Fibroblast of villous mesenchyme (primary cell): ENCODE results near the gene GDPD5. TPM values are rescaled to one million over a fixed set of nuclear protein-coding genes. Genes with fewer than 3 reads are reported as not detected.

ENCODE experiments used
- DNase-seq: peaks from one replicate; pipeline ENCODE4 v3.0.0-alpha.2; 2010; ENCODE audit warnings: low read depth
- H3K4me3 ChIP-seq: 2 replicates; pipeline ENCODE4 v1.5.1; 2011; ENCODE audit warnings: low read depth, mild to moderate bottlenecking, low read length
- total RNA-seq: library from RNA; depleted of rRNA; stranded (reverse); fragments of >200 nt; gene quantifications from 2 replicates; pipeline ENCODE4 v1.2.3, GENCODE V29; 2012
- TF ChIP-seq, protein P1 (sequence below): IDR thresholded peaks from 2 replicates; pipeline ENCODE4 v1.5.1; 2012; ENCODE audit warnings: low read depth, mild to moderate bottlenecking, low read length; ENCODE audit not compliant: insufficient read depth

GDPD5 gene
- total RNA-seq, 1 donor, result 9.5 TPM

GRCh38 chr11:75535071-75535470 lies 9.3 kb upstream of the GDPD5 start:
- DNase-seq, result no peak
- no peak overlapping the region for H3K4me3 ChIP-seq
- TF ChIP-seq, protein P1, sequence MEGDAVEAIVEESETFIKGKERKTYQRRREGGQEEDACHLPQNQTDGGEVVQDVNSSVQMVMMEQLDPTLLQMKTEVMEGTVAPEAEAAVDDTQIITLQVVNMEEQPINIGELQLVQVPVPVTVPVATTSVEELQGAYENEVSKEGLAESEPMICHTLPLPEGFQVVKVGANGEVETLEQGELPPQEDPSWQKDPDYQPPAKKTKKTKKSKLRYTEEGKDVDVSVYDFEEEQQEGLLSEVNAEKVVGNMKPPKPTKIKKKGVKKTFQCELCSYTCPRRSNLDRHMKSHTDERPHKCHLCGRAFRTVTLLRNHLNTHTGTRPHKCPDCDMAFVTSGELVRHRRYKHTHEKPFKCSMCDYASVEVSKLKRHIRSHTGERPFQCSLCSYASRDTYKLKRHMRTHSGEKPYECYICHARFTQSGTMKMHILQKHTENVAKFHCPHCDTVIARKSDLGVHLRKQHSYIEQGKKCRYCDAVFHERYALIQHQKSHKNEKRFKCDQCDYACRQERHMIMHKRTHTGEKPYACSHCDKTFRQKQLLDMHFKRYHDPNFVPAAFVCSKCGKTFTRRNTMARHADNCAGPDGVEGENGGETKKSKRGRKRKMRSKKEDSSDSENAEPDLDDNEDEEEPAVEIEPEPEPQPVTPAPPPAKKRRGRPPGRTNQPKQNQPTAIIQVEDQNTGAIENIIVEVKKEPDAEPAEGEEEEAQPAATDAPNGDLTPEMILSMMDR, result no peak

DNA sequence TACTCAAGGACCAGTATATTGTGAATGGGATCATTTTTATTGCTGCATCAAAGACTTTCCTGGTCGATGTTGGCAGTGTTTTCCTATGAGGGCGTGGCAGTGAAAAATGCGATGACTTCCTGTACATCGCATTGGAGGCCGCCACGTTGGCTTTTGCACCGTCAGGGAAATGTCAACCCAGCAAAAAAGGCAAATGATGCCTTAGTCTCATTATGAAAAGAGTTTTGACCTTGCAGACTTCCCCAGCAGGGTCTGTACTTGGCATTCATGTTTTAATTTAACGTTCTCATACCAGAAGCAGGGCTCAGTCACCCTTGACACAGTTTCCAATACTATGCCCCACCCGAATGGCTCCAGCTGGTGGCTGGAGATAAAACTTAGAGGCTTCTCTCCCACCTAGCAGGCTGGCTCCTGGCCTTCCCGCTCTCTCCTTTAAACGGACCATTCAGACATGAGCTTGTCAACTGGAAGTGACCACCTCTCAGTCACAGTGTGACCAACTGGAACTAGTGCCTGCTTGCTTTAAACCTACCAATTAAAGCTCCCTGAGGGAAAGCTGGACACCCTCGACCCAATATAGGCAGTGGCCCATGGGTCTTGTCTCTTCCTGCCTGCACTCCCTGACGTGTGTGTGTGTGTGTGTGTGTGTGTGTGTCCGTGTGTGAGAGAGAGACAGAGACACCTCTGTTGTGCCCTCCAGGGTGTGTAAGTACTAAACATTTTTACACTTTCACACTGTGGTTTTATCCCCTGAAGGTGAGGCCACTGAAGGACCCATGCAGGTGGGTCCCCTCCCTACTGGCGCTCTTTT lies 8.7 kb upstream of the GDPD5 start:
- TF ChIP-seq, protein P1, result no peak
- no peak overlapping the region for H3K4me3 ChIP-seq
- no peak for DNase-seq

DNA sequence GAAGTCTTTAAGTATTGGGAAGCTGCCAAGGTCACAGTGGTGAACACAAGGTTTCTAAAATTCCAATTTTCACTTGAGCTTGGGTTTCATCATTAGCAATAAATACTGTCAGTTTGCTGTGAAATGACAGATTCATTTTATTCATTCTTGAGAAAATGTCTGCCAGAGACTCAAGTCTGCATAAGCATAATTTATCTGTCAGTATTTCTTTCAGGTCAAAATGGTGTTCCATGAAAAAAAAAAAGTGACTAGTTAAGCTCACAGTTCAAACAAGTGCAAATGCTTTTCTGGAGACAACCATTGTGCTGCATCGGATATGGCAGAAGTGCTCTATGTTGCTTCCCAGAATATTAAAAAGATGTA lies 8.1 kb upstream of the GDPD5 start:
- no peak overlapping the region for H3K4me3 ChIP-seq
- TF ChIP-seq, protein P1, result no peak
- DNase-seq, result no peak

DNA sequence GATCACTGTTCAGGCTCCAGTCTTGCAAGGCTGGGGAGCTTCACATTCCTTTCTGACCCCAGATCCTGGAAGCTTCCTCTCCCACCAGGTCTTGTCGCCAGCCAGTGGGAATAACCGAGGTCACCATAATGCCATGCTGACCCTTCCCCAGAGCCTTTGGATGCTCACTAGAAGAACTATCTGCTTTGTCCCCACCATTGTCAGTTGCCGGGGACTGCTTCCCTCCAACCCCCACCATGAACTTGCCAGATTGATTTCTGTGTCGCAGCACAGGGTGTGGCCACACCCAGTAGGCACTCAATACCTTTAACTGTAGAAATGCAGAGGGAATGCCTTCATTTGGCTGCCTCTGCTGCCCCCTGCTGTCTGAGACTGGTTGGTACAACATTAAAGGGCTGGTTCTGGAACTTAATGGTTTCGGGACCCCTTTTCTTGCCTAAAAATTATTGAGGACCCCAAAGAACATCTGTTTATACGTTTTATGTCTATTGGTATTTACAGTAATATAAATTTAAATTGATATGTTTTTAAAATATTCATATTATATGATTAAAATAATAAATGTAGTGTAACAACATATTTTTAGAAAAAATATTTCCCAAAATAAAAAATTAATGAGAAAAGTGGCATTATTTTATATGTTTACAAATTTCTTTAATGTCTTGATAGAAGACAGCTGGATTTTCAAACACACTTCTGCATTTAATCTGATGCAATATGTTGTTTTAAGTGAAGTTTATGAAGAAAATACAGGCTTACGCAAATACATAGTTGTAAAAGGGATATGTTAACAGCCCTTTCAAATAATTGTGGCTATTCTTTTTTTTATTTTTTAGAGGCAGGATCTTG lies 6.7 kb upstream of the GDPD5 start:
- TF ChIP-seq, protein P1, result peak; percentile 88
- no peak overlapping the region for H3K4me3 ChIP-seq
- DNase-seq, result peak; percentile 53

DNA sequence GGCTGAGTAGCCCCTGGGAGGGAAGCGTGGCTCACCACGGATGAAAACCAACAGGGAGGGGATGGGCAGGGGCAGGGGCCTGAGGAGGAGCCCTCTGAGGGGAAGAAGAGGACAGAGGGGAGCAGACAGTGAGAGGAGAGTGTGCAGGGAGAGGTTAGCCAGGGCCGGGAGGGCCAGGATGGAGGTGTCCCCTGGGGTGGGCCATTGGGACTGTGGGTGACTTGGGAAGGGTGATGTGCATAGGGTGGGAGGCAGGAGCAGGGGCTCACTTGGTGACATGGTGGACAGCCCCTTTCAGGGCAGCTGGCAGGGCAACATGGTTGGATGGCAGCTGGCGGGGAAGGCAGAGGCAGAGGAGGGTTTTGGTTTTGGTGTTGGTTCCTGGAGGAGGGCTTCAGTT lies 5.6 kb upstream of the GDPD5 start:
- TF ChIP-seq, protein P1, result no peak
- DNase-seq, result no peak
- H3K4me3 ChIP-seq, result no peak overlapping the region

DNA sequence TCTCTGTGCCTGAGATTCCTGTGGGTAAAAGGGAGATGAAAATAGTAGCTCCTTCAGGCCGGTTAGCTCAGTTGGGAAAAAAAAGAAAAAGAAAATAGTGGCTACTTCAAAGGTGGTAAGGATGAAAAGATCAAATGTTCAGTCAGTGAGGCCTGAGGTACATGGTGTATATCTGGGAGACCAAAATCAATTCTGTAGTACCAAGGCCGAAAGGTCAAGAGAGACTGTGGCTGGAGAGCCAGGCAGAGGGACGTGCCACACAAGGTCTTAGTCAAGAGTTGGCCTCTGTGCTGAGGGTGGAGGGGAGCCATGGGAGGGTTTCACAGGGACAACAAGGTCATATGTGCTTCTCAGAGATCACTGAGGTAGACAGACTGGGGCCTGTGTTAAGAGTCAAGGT lies 4.8 kb upstream of the GDPD5 start:
- DNase-seq, result no peak
- H3K4me3 ChIP-seq, result no peak overlapping the region
- TF ChIP-seq, protein P1, result no peak
